HL-60 (cell line): ENCODE measurements around the gene ULK1.

ENCODE experiments used
- GABPA ChIP-seq: IDR thresholded peaks from 2 replicates; pipeline ENCODE4 v1.6.1; 2012; ENCODE audit warnings: low read depth
- POLR2AphosphoS5 ChIP-seq: IDR thresholded peaks from 2 replicates; pipeline ENCODE4 v1.6.1; 2012; ENCODE audit warnings: low read depth
- TF ChIP-seq, protein P1 (sequence below): IDR thresholded peaks from one replicate; pipeline ENCODE4 v1.5.1; 2011; ENCODE audit warnings: low read length, control low read depth, inconsistent platforms; ENCODE audit not compliant: insufficient read depth
- TF ChIP-seq, protein P2 (sequence below): IDR thresholded peaks from 2 replicates; pipeline ENCODE4 v1.6.1; 2012; ENCODE audit warnings: low read depth; ENCODE audit not compliant: insufficient replicate concordance

DNA sequence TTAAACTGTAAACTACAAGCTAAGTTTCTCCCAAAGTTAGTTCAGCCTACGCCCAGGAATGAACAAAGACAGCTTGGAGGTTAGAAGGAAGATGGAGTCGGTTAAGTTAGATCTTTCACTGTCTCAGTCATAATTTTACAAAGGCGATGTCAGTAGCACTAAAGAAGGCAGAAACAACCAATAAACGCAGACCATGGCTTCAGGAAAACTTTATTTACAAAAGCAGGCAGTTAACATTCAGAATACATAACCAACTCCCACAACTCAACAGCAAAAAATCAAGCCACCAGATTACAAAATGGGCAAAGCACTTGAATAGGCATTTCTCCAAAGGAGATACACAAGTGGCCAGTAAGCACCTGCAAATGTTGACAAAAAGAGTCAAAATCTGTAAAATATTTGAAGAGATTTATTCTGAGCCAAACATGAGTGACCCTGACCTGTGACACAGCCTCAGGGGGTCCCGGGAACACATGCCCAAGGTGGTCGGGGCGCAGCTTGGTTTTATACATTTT lies 8.8 kb upstream of the ULK1 start:
- TF ChIP-seq, protein P1, sequence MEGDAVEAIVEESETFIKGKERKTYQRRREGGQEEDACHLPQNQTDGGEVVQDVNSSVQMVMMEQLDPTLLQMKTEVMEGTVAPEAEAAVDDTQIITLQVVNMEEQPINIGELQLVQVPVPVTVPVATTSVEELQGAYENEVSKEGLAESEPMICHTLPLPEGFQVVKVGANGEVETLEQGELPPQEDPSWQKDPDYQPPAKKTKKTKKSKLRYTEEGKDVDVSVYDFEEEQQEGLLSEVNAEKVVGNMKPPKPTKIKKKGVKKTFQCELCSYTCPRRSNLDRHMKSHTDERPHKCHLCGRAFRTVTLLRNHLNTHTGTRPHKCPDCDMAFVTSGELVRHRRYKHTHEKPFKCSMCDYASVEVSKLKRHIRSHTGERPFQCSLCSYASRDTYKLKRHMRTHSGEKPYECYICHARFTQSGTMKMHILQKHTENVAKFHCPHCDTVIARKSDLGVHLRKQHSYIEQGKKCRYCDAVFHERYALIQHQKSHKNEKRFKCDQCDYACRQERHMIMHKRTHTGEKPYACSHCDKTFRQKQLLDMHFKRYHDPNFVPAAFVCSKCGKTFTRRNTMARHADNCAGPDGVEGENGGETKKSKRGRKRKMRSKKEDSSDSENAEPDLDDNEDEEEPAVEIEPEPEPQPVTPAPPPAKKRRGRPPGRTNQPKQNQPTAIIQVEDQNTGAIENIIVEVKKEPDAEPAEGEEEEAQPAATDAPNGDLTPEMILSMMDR = no peak
- TF ChIP-seq POLR2AphosphoS5 (no peak), GABPA (no peak)
- TF ChIP-seq, protein P2, sequence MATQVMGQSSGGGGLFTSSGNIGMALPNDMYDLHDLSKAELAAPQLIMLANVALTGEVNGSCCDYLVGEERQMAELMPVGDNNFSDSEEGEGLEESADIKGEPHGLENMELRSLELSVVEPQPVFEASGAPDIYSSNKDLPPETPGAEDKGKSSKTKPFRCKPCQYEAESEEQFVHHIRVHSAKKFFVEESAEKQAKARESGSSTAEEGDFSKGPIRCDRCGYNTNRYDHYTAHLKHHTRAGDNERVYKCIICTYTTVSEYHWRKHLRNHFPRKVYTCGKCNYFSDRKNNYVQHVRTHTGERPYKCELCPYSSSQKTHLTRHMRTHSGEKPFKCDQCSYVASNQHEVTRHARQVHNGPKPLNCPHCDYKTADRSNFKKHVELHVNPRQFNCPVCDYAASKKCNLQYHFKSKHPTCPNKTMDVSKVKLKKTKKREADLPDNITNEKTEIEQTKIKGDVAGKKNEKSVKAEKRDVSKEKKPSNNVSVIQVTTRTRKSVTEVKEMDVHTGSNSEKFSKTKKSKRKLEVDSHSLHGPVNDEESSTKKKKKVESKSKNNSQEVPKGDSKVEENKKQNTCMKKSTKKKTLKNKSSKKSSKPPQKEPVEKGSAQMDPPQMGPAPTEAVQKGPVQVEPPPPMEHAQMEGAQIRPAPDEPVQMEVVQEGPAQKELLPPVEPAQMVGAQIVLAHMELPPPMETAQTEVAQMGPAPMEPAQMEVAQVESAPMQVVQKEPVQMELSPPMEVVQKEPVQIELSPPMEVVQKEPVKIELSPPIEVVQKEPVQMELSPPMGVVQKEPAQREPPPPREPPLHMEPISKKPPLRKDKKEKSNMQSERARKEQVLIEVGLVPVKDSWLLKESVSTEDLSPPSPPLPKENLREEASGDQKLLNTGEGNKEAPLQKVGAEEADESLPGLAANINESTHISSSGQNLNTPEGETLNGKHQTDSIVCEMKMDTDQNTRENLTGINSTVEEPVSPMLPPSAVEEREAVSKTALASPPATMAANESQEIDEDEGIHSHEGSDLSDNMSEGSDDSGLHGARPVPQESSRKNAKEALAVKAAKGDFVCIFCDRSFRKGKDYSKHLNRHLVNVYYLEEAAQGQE = no peak
